ENCODE results near the gene AK1. TPM values are rescaled to one million over a fixed set of nuclear protein-coding genes. Genes with fewer than 3 reads are reported as not detected.

AK1 gene
- total RNA-seq, 1 experiment from 2014 or later, result 12.2 TPM

GRCh38 chr9:127907867-127908659 lies 30.6 kb upstream of the AK1 start:
- Mint-ChIP-seq H3K27me3 (ENCODE audit: unreplicated experiment) (no peaks in the 10 kb centered on the region), H3K9me3 (ENCODE audit: low read depth, unreplicated experiment) (no peaks in the 10 kb centered on the region), H3K27ac (ENCODE audit: unreplicated experiment) (no peak overlapping the region), H3K4me1 (ENCODE audit: low read depth, unreplicated experiment) (no peaks in the 10 kb centered on the region), H3K4me3 (ENCODE audit: low read depth, unreplicated experiment) (no peak overlapping the region), H3K36me3 (ENCODE audit: insufficient read depth, unreplicated experiment) (peaks cover 9% of the 10 kb centered on the region)
- TF ChIP-seq CTCF (IDR thresholded peaks at IDR 0.05; ENCODE audit: unreplicated experiment), result no peak
- CTCF ChIA-PET, result interaction anchor here (0.7 kb wide), 1 partner anchor 279 kb away, joined by 3 read pairs; no protein-coding TSS in a partner anchor
- no peak for DNase-seq
- BruUV-seq (replicated peaks), result no TSS peak
- intact Hi-C loops (cut with micrococcal nuclease; ENCODE audit: unreplicated experiment), result no loop called here

GRCh38 chr9:127905788-127906191 lies 28.3 kb upstream of the AK1 start:
- no peak overlapping the region for H3K27ac Mint-ChIP-seq (ENCODE audit: unreplicated experiment)
- DNase-seq, result no peak
- TF ChIP-seq CTCF (IDR thresholded peaks at IDR 0.05; ENCODE audit: unreplicated experiment), result no peak
- no peaks in the 10 kb centered on the region for H3K9me3 Mint-ChIP-seq (ENCODE audit: low read depth, unreplicated experiment)
- peaks cover 6% of the 10 kb centered on the region for H3K4me1 Mint-ChIP-seq (ENCODE audit: low read depth, unreplicated experiment)
- H3K4me3 Mint-ChIP-seq (ENCODE audit: low read depth, unreplicated experiment), result no peak overlapping the region
- H3K36me3 Mint-ChIP-seq (ENCODE audit: insufficient read depth, unreplicated experiment), result peaks cover 9% of the 10 kb centered on the region
- H3K27me3 Mint-ChIP-seq (ENCODE audit: unreplicated experiment), result no peaks in the 10 kb centered on the region
- BruUV-seq (replicated peaks), result no TSS peak
- CTCF ChIA-PET, result no interaction called here
- intact Hi-C loops (cut with micrococcal nuclease; ENCODE audit: unreplicated experiment), result no loop called here

GRCh38 chr9:127905004-127905728 lies 27.7 kb upstream of the AK1 start:
- peaks cover 8% of the 10 kb centered on the region for H3K36me3 Mint-ChIP-seq (ENCODE audit: insufficient read depth, unreplicated experiment)
- no peaks in the 10 kb centered on the region for H3K9me3 Mint-ChIP-seq (ENCODE audit: low read depth, unreplicated experiment)
- intact Hi-C loops (cut with micrococcal nuclease; ENCODE audit: unreplicated experiment), result no loop called here
- DNase-seq, result no peak
- H3K4me1 Mint-ChIP-seq (ENCODE audit: low read depth, unreplicated experiment), result peaks cover 8% of the 10 kb centered on the region
- no peak overlapping the region for H3K27ac Mint-ChIP-seq (ENCODE audit: unreplicated experiment)
- no peak overlapping the region for H3K4me3 Mint-ChIP-seq (ENCODE audit: low read depth, unreplicated experiment)
- H3K27me3 Mint-ChIP-seq (ENCODE audit: unreplicated experiment), result no peaks in the 10 kb centered on the region
- TF ChIP-seq CTCF (IDR thresholded peaks at IDR 0.05; ENCODE audit: unreplicated experiment), result no peak
- CTCF ChIA-PET, result no interaction called here
- BruUV-seq (replicated peaks), result no TSS peak

- no peaks in the 10 kb centered on the region for H3K27me3 Mint-ChIP-seq (ENCODE audit: unreplicated experiment)
- CTCF ChIA-PET, result no interaction called here
- BruUV-seq (replicated peaks), result no TSS peak
- H3K9me3 Mint-ChIP-seq (ENCODE audit: low read depth, unreplicated experiment), result no peaks in the 10 kb centered on the region
- H3K36me3 Mint-ChIP-seq (ENCODE audit: insufficient read depth, unreplicated experiment), result peaks cover 8% of the 10 kb centered on the region
- H3K27ac Mint-ChIP-seq (ENCODE audit: unreplicated experiment), result no peak overlapping the region
- intact Hi-C loops (cut with micrococcal nuclease; ENCODE audit: unreplicated experiment), result no loop called here
- peaks cover 8% of the 10 kb centered on the region for H3K4me1 Mint-ChIP-seq (ENCODE audit: low read depth, unreplicated experiment)
- no peak for DNase-seq
- no peak overlapping the region for H3K4me3 Mint-ChIP-seq (ENCODE audit: low read depth, unreplicated experiment)
- TF ChIP-seq CTCF (IDR thresholded peaks at IDR 0.05; ENCODE audit: unreplicated experiment), result no peak
Measured at GRCh38 chr9:127904561-127905003, 27.1 kb upstream of the AK1 start.
